WTC11 (cell line): ENCODE results near the gene TTLL3. TPM values are rescaled to one million over a fixed set of nuclear protein-coding genes. Genes with fewer than 3 reads are reported as not detected.

Source experiments
- ATAC-seq: fragments of 200-7000 bp; cut with Tn5 transposase; 2 replicates; pipeline ENCODE4 v1.10.0; 2021; ENCODE audit warnings: mild to moderate bottlenecking, moderate library complexity
- CTCF ChIA-PET: fragments of 300-600 bp; sonication (Branson Sonifier 250); formaldehyde crosslinking; loops from one replicate; lab custom pipeline; 2021; ENCODE audit warnings: antibody characterized with exemption; lab: Charles Lee
- POLR2A ChIA-PET: fragments of 350-600 bp; sonication (Branson Sonifier 250); formaldehyde crosslinking; loops from one replicate; lab custom pipeline; 2021; ENCODE audit warnings: antibody characterized with exemption; lab: Charles Lee
- DNase-seq: peaks from one replicate; pipeline ENCODE4 v3.0.0; 2021; ENCODE audit warnings: low spot score
- H3K27ac Mint-ChIP-seq: 2 replicates; pipeline ENCODE4 v1.8.0; 2021; ENCODE audit warnings: mixed read lengths
- H3K27me3 Mint-ChIP-seq: 2 replicates; pipeline ENCODE4 v1.8.0; 2021; ENCODE audit warnings: low read depth, mild to moderate bottlenecking, moderate library complexity, mixed read lengths
- H3K36me3 Mint-ChIP-seq: 2 replicates; pipeline ENCODE4 v1.8.0; 2021; ENCODE audit warnings: mixed read lengths
- H3K4me1 Mint-ChIP-seq: 2 replicates; pipeline ENCODE4 v1.8.0; 2022; ENCODE audit warnings: mixed read lengths
- H3K4me3 Mint-ChIP-seq: 2 replicates; pipeline ENCODE4 v1.8.0; 2021; ENCODE audit warnings: mild to moderate bottlenecking, moderate library complexity, mixed read lengths
- H3K9me3 Mint-ChIP-seq: 2 replicates; pipeline ENCODE4 v1.8.0; 2021; ENCODE audit warnings: mixed read lengths
- ATF2 ChIP-seq: sonication (generic); formaldehyde crosslinking; IDR thresholded peaks from 2 replicates; pipeline ENCODE4 v1.8.1; 2022; ENCODE audit warnings: low read depth, missing genetic modification reagents, borderline replicate concordance
- CBFB ChIP-seq: sonication (generic); formaldehyde crosslinking; IDR thresholded peaks from 2 replicates; pipeline ENCODE4 v1.8.1; 2022; ENCODE audit warnings: mild to moderate bottlenecking, low read depth, missing genetic modification reagents
- E2F4 ChIP-seq: sonication (generic); formaldehyde crosslinking; IDR thresholded peaks from 2 replicates; pipeline ENCODE4 v1.8.1; 2022; ENCODE audit warnings: low read depth, mild to moderate bottlenecking, moderate library complexity, missing genetic modification reagents, borderline replicate concordance
- ESRRA ChIP-seq: sonication (generic); formaldehyde crosslinking; IDR thresholded peaks from 2 replicates; pipeline ENCODE4 v1.8.1; 2022; ENCODE audit warnings: mild to moderate bottlenecking, missing genetic modification reagents, borderline replicate concordance
- FOXJ3 ChIP-seq: sonication (generic); formaldehyde crosslinking; IDR thresholded peaks from 2 replicates; pipeline ENCODE4 v1.9.0; 2021; ENCODE audit warnings: missing genetic modification reagents, mild to moderate bottlenecking, borderline replicate concordance
- IRF1 ChIP-seq: sonication (generic); formaldehyde crosslinking; IDR thresholded peaks from 2 replicates; pipeline ENCODE4 v1.8.0; 2023; ENCODE audit warnings: missing genetic modification reagents
- JAZF1 ChIP-seq: fragments of 250-450 bp; sonication (Bioruptor Pico); IDR thresholded peaks from 2 replicates; pipeline ENCODE4 v1.9.0; 2021; ENCODE audit warnings: moderate library complexity, mild to moderate bottlenecking, inconsistent platforms
- OVOL2 ChIP-seq: fragments of 250-450 bp; sonication (Bioruptor Pico); IDR thresholded peaks from 2 replicates; pipeline ENCODE4 v1.9.0; 2021; ENCODE audit warnings: mild to moderate bottlenecking, borderline replicate concordance
- PREB ChIP-seq: sonication (generic); formaldehyde crosslinking; IDR thresholded peaks from 2 replicates; pipeline ENCODE4 v1.8.1; 2022; ENCODE audit warnings: mild to moderate bottlenecking, missing genetic modification reagents, moderate library complexity, borderline replicate concordance
- RELA ChIP-seq: sonication (generic); formaldehyde crosslinking; IDR thresholded peaks from 2 replicates; pipeline ENCODE4 v1.8.1; 2022; ENCODE audit warnings: missing genetic modification reagents, mild to moderate bottlenecking, borderline replicate concordance
- SOX15 ChIP-seq: fragments of 250-450 bp; sonication (Bioruptor Pico); IDR thresholded peaks from 2 replicates; pipeline ENCODE4 v1.9.0; 2021; ENCODE audit warnings: mild to moderate bottlenecking
- ZNF281 ChIP-seq: sonication (generic); formaldehyde crosslinking; IDR thresholded peaks from 2 replicates; pipeline ENCODE4 v1.8.0; 2023; ENCODE audit warnings: mild to moderate bottlenecking, missing genetic modification reagents
- ZNF317 ChIP-seq: sonication (generic); formaldehyde crosslinking; IDR thresholded peaks from 2 replicates; pipeline ENCODE4 v1.8.1; 2023; ENCODE audit warnings: low read depth, mild to moderate bottlenecking, moderate library complexity, missing genetic modification reagents, borderline replicate concordance
- ZNF416 ChIP-seq: fragments of 250-450 bp; sonication (Bioruptor Pico); IDR thresholded peaks from 2 replicates; pipeline ENCODE4 v1.9.0; 2021; ENCODE audit warnings: mild to moderate bottlenecking, inconsistent platforms
- ZNF423 ChIP-seq: fragments of 250-450 bp; sonication (Bioruptor Pico); IDR thresholded peaks from 2 replicates; pipeline ENCODE4 v2.1.2; 2022; ENCODE audit warnings: mild to moderate bottlenecking, moderate library complexity
- total RNA-seq: library from RNA; stranded (reverse); gene quantifications from 3 replicates; pipeline ENCODE4 v1.2.3, GENCODE V29; 2021

Gene TTLL3
- total RNA-seq, 1 experiment from 2014 or later: 14.7 TPM

GRCh38 chr3:9782770-9783169 is 27.3 kb upstream of the TTLL3 start (continued):
- TF ChIP-seq IRF1 (CRISPR knock-in tag) (no peak), ZNF281 (CRISPR knock-in tag) (no peak), ATF2 (CRISPR knock-in tag) (no peak)

- H3K9me3 Mint-ChIP-seq: no peaks in the 10 kb centered on the region
- no peak overlapping the region for H3K4me3 Mint-ChIP-seq
- CTCF ChIA-PET: interaction anchor here (1.8 kb wide), 1 partner anchor 10 kb away, joined by 6 read pairs; no protein-coding TSS in a partner anchor
- H3K27ac Mint-ChIP-seq: no peak overlapping the region
- TF ChIP-seq FOXJ3 (CRISPR knock-in tag): no peak
- TF ChIP-seq E2F4 (CRISPR knock-in tag): no peak
- TF ChIP-seq ATF2 (CRISPR knock-in tag): no peak
- TF ChIP-seq OVOL2 (CRISPR knock-in tag): no peak
- TF ChIP-seq ESRRA (CRISPR knock-in tag): no peak
- TF ChIP-seq ZNF317 (CRISPR knock-in tag): no peak
- TF ChIP-seq, all 79 proteins: peak for 0
- Mint-ChIP-seq H3K36me3 (peaks cover 61% of the 10 kb centered on the region), H3K4me1 (no peaks in the 10 kb centered on the region), H3K27me3 (no peaks in the 10 kb centered on the region)
- DNase-seq (no peak), ATAC-seq (no peak)
- POLR2A ChIA-PET: interaction anchor here (1.1 kb wide), 1 partner anchor 9 kb away, joined by 4 read pairs; the partner anchor contains the start of gene ARPC4
Measured at GRCh38 chr3:9783954-9784353, 26.1 kb upstream of the TTLL3 start.

GRCh38 chr3:9784965-9785364 is 25.1 kb upstream of the TTLL3 start:
- Mint-ChIP-seq H3K4me3 (no peak overlapping the region), H3K4me1 (no peaks in the 10 kb centered on the region)
- TF ChIP-seq JAZF1 (CRISPR knock-in tag): no peak
- TF ChIP-seq CBFB (CRISPR knock-in tag): no peak
- no peak for TF ChIP-seq RELA (CRISPR knock-in tag)
- no peak for TF ChIP-seq ZNF423 (CRISPR knock-in tag)
- TF ChIP-seq PREB (CRISPR knock-in tag): no peak
- TF ChIP-seq SOX15 (CRISPR knock-in tag): no peak
- TF ChIP-seq ZNF416 (CRISPR knock-in tag): no peak
- TF ChIP-seq, all 79 proteins: peak for 0
- ATAC-seq (no peak), DNase-seq (no peak)
- CTCF ChIA-PET: no interaction called here
- Mint-ChIP-seq H3K9me3 (no peaks in the 10 kb centered on the region), H3K36me3 (peaks cover 72% of the 10 kb centered on the region), H3K27ac (no peak overlapping the region), H3K27me3 (no peaks in the 10 kb centered on the region)
- POLR2A ChIA-PET: no interaction called here
